A673 (cell line): ENCODE measurements around the gene TMEM72. TPM values are rescaled to one million over a fixed set of nuclear protein-coding genes. Genes with fewer than 3 reads are reported as not detected.
A peak's percentile ranks its signal among the peaks of the same experiment; 100 is the strongest.

Source experiments
- BruUV-seq: library from RNA; stranded (reverse); fragments of 400-500 nt; replicated peaks from 2 replicates; lab custom pipeline; 2021; lab: Mats Ljungman, UMichigan
- CTCF ChIA-PET: fragments of 300-600 bp; sonication (Branson Sonifier 250); formaldehyde crosslinking; loops from one replicate; lab custom pipeline; 2022; ENCODE audit warnings: antibody characterized with exemption; lab: Charles Lee
- POLR2A ChIA-PET: fragments of 300-600 bp; sonication (Branson Sonifier 250); formaldehyde crosslinking; loops from one replicate; lab custom pipeline; 2022; ENCODE audit warnings: antibody characterized with exemption; ENCODE audit not compliant: low non-redundant PET; lab: Charles Lee
- DNase-seq: peaks from one replicate; pipeline ENCODE4 v3.0.0-alpha.2; 2015; ENCODE audit warnings: low spot score
- H3K27ac ChIP-seq: fragments of 200-600 bp; sonication (generic); 2 replicates; pipeline ENCODE4 v1.5.1; 2016; ENCODE audit warnings: mixed run types, low read depth, mild to moderate bottlenecking, mixed read lengths, antibody characterized with exemption, low read length; ENCODE audit not compliant: poor library complexity, severe bottlenecking
- H3K27me3 ChIP-seq: fragments of 200-600 bp; sonication (generic); replicated peaks from 2 replicates; pipeline ENCODE4 v1.6.1; 2017; ENCODE audit warnings: mixed run types, low read depth, mild to moderate bottlenecking, mixed read lengths, antibody characterized with exemption, low read length; ENCODE audit not compliant: insufficient read depth, poor library complexity
- H3K36me3 ChIP-seq: fragments of 200-600 bp; sonication (generic); 2 replicates; pipeline ENCODE4 v1.6.1; 2016; ENCODE audit warnings: mixed run types, mild to moderate bottlenecking, mixed read lengths, antibody characterized with exemption, low read length; ENCODE audit not compliant: insufficient read depth, poor library complexity, severe bottlenecking
- H3K4me1 ChIP-seq: fragments of 200-600 bp; sonication (generic); 2 replicates; pipeline ENCODE4 v1.6.1; 2017; ENCODE audit warnings: mixed run types, mild to moderate bottlenecking, mixed read lengths, antibody characterized with exemption, low read length; ENCODE audit not compliant: insufficient read depth, poor library complexity, severe bottlenecking
- H3K4me3 ChIP-seq: fragments of 200-600 bp; sonication (generic); 2 replicates; pipeline ENCODE4 v1.5.1; 2016; ENCODE audit warnings: low read depth, mixed run types, mild to moderate bottlenecking, mixed read lengths, low read length; ENCODE audit not compliant: poor library complexity, severe bottlenecking
- H3K9me3 ChIP-seq: fragments of 200-600 bp; sonication (generic); 2 replicates; pipeline ENCODE4 v1.6.1; 2016; ENCODE audit warnings: mixed run types, low read depth, mild to moderate bottlenecking, mixed read lengths, antibody characterized with exemption, low read length; ENCODE audit not compliant: poor library complexity, severe bottlenecking
- CTCF ChIP-seq: fragments of 300-800, 200-600 bp; sonication (generic); conservative IDR thresholded peaks from 2 replicates; pipeline ENCODE4 v1.5.1; 2017; ENCODE audit warnings: low read depth, mild to moderate bottlenecking, antibody characterized with exemption, low read length, moderate library complexity, mixed read lengths
- EZH2 ChIP-seq: fragments of 200-600 bp; sonication (generic); IDR thresholded peaks from 2 replicates; pipeline ENCODE4 v1.6.1; 2017; ENCODE audit warnings: borderline replicate concordance, low read depth, mild to moderate bottlenecking, mixed read lengths, antibody characterized with exemption, low read length; ENCODE audit not compliant: poor library complexity, severe bottlenecking
- intact Hi-C: fragments of 100-400 bp; cut with micrococcal nuclease; formaldehyde crosslinking; loops from one replicate; pipeline ENCODE4 v1.10.0; 2022; ENCODE audit not compliant: unreplicated experiment
- total RNA-seq: library from RNA; stranded (reverse); gene quantifications from 2 replicates; pipeline ENCODE4 v1.2.3, GENCODE V29; 2021

The TMEM72 gene
- total RNA-seq, 1 experiment from 2014 or later: 0.80 TPM

GRCh38 chr10:44863344-44864047, 47.6 kb upstream of the TMEM72 start:
- intact Hi-C loops: no loop called here
- H3K9me3 ChIP-seq: no peaks in the 10 kb centered on the region
- no peak overlapping the region for H3K4me3 ChIP-seq
- peaks cover 12% of the 10 kb centered on the region for H3K4me1 ChIP-seq
- no peak for DNase-seq
- no TSS peak for BruUV-seq
- no peak overlapping the region for H3K27ac ChIP-seq
- no peaks in the 10 kb centered on the region for H3K36me3 ChIP-seq
- POLR2A ChIA-PET: no interaction called here
- no peaks in the 10 kb centered on the region for H3K27me3 ChIP-seq
- TF ChIP-seq EZH2 (no peak), CTCF (no peak)
- CTCF ChIA-PET: interaction anchor here (1.4 kb wide), 1 partner anchor 62 kb away, joined by 4 read pairs; no protein-coding TSS in a partner anchor

- TF ChIP-seq EZH2 (no peak), CTCF (no peak)
- no peaks in the 10 kb centered on the region for H3K9me3 ChIP-seq
- H3K4me1 ChIP-seq: peaks cover 12% of the 10 kb centered on the region
- no peak for DNase-seq
- CTCF ChIA-PET: no interaction called here
- POLR2A ChIA-PET: no interaction called here
- H3K27ac ChIP-seq: no peak overlapping the region
- intact Hi-C loops: no loop called here
- no peaks in the 10 kb centered on the region for H3K36me3 ChIP-seq
- H3K4me3 ChIP-seq: peak overlapping the region; percentile 47
- H3K27me3 ChIP-seq: no peaks in the 10 kb centered on the region
- BruUV-seq: no TSS peak
Measured at GRCh38 chr10:44864051-44864450, 47.1 kb upstream of the TMEM72 start.

- H3K4me1 ChIP-seq: peaks cover 12% of the 10 kb centered on the region
- CTCF ChIA-PET: no interaction called here
- H3K36me3 ChIP-seq: no peaks in the 10 kb centered on the region
- POLR2A ChIA-PET: no interaction called here
- TF ChIP-seq EZH2 (no peak), CTCF (peak; percentile 99)
- H3K4me3 ChIP-seq: peak overlapping the region; percentile 47
- intact Hi-C loops: no loop called here
- H3K9me3 ChIP-seq: no peaks in the 10 kb centered on the region
- peak; percentile 92 for DNase-seq
- H3K27me3 ChIP-seq: no peaks in the 10 kb centered on the region
- peak overlapping the region; percentile 35 for H3K27ac ChIP-seq
- no TSS peak for BruUV-seq
Measured at GRCh38 chr10:44864637-44865288, 46.4 kb upstream of the TMEM72 start.
